K562 (cell line): ENCODE measurements around the gene ARHGAP9. TPM values are rescaled to one million over a fixed set of nuclear protein-coding genes. Genes with fewer than 3 reads are reported as not detected.

Source experiments
- CBX1 ChIP-seq: sonication (generic); IDR thresholded peaks from 2 replicates; pipeline ENCODE4 v1.6.1; 2016; ENCODE audit warnings: antibody characterized with exemption, low read depth, mild to moderate bottlenecking
- CREM ChIP-seq: IDR thresholded peaks from 2 replicates; pipeline ENCODE4 v1.6.1; 2014; ENCODE audit warnings: antibody characterized with exemption, low read depth
- CTCF ChIP-seq, 3 experiments: IDR thresholded peaks in 2 of 3; conservative IDR thresholded peaks in 1 of 3; 2 replicates each; pipeline ENCODE4 v1.5.1; 2011 to 2012; ENCODE audit warnings: low read length in 3 of 3, mild to moderate bottlenecking in 3 of 3, control low read depth in 2 of 3, improper control_type of control experiment in 1 of 3, inconsistent platforms in 1 of 3, low read depth in 1 of 3, mixed read lengths in 1 of 3, moderate library complexity in 1 of 3; ENCODE audit not compliant: insufficient read depth in 2 of 3
- E2F1 ChIP-seq: sonication (generic); formaldehyde crosslinking; IDR thresholded peaks from 2 replicates; pipeline ENCODE4 v1.8.1; 2023; ENCODE audit warnings: mild to moderate bottlenecking, missing genetic modification reagents, moderate library complexity
- HDAC2 ChIP-seq: fragments of 450-650 bp; IDR thresholded peaks from 2 replicates; pipeline ENCODE4 v1.6.1; 2016; ENCODE audit warnings: mild to moderate bottlenecking
- HDAC6 ChIP-seq: IDR thresholded peaks from 2 replicates; pipeline ENCODE4 v1.6.1; 2012; ENCODE audit warnings: low read depth, mild to moderate bottlenecking, control low read depth, inconsistent platforms, low read length, moderate library complexity
- HINFP ChIP-seq: fragments of 450-650 bp; conservative IDR thresholded peaks from 2 replicates; pipeline ENCODE4 v1.6.1; 2016; ENCODE audit warnings: missing genetic modification characterization, low read depth, mild to moderate bottlenecking, control low read depth, missing compliant biosample characterization
- KLF16 ChIP-seq: IDR thresholded peaks from 2 replicates; pipeline ENCODE4 v1.6.1; 2016; ENCODE audit warnings: antibody characterized with exemption
- MBD1 ChIP-seq: fragments of 250-450 bp; sonication (Bioruptor Pico); IDR thresholded peaks from 2 replicates; pipeline ENCODE4 v1.8.0; 2022; ENCODE audit warnings: inconsistent platforms
- SAFB ChIP-seq: fragments of 200-400 bp; formaldehyde crosslinking; IDR thresholded peaks from 2 replicates; pipeline ENCODE4 v1.6.1; 2017; ENCODE audit warnings: low read depth, low read length, borderline replicate concordance
- SIN3B ChIP-seq: fragments of 450-650 bp; IDR thresholded peaks from 2 replicates; pipeline ENCODE4 v1.6.1; 2017; ENCODE audit warnings: low read depth, mild to moderate bottlenecking, moderate library complexity
- STAG1 ChIP-seq: sonication (generic); formaldehyde crosslinking; IDR thresholded peaks from 2 replicates; pipeline ENCODE4 v1.5.0; 2020; ENCODE audit warnings: missing genetic modification reagents, borderline replicate concordance
- TCFL5 ChIP-seq: fragments of 250-450 bp; sonication (Bioruptor Pico); conservative IDR thresholded peaks from 2 replicates; pipeline ENCODE4 v1.6.1; 2021; ENCODE audit warnings: mild to moderate bottlenecking, moderate library complexity, matching md5 sums
- ZNF24 ChIP-seq: fragments of 450-650 bp; IDR thresholded peaks from 2 replicates; pipeline ENCODE4 v1.6.1; 2016
- ZNF395 ChIP-seq: fragments of 200-800 bp; sonication (Bioruptor generic); IDR thresholded peaks from 2 replicates; pipeline ENCODE4 v1.6.1; 2017; ENCODE audit warnings: missing genetic modification characterization, missing compliant biosample characterization
- ZNF561 ChIP-seq: fragments of 450-650 bp; formaldehyde crosslinking; conservative IDR thresholded peaks from 2 replicates; pipeline ENCODE4 v1.4.0; 2020; ENCODE audit warnings: mild to moderate bottlenecking, moderate library complexity
- polyA plus RNA-seq, 8 experiments: library from polyadenylated mRNA; depleted of rRNA in 4 of 8; stranded (reverse) in 5 of 8; unstranded in 3 of 8; fragments of >200 nt; fragmentation: Nextera tagmentation in 2 of 8; fragmentation: Illumina TruSeq in 1 of 8; extraction: Ambion mirVana in 2 of 8; extraction: Trizol in 1 of 8; gene quantifications; 2 replicates each; pipeline versions ENCODE4 v1.2.1 to v1.2.3, GENCODE V29; 2011 to 2014; ENCODE audit warnings: inconsistent platforms in 1 of 8, missing spikeins in 1 of 8
- total RNA-seq, 7 experiments: library from RNA; depleted of rRNA in 6 of 7; stranded (reverse); fragments of >200 nt in 6 of 7; fragmentation: Illumina TruSeq in 2 of 7; extraction: Trizol in 2 of 7; gene quantifications; 2 replicates each; pipeline versions ENCODE4 v1.2.1 to v1.2.3, GENCODE V29; 2011 to 2021; ENCODE audit warnings: low replicate concordance in 1 of 7

The ARHGAP9 gene
- total and polyA plus RNA-seq, 9 of the 15 experiments (the other 6 are each of a cell fraction or from before 2014, with no cell fraction given): 1.5 to 10.2 (median 5.1) TPM

GRCh38 chr12:57491393-57492280, 12.0 kb upstream of the ARHGAP9 start (continued):
- no peak for TF ChIP-seq HDAC6
- TF ChIP-seq HINFP (tag): no peak
- no peak for TF ChIP-seq SAFB
- no peak for TF ChIP-seq E2F1 (CRISPR knock-in tag)
- TF ChIP-seq CREM: 0 out of 2 replicates have a peak, but pooled peaks have one; percentile 7
- TF ChIP-seq TCFL5 (CRISPR knock-in tag): no peak
- no peak for TF ChIP-seq CBX1
- no peak for TF ChIP-seq SIN3B
- TF ChIP-seq HDAC2: no peak
- no peak for TF ChIP-seq MBD1 (CRISPR knock-in tag)
- TF ChIP-seq STAG1: no peak
- TF ChIP-seq ZNF395 (CRISPR knock-in tag): no peak
- no peak for TF ChIP-seq ZNF561 (CRISPR knock-in tag)
- peak; percentile 14 to 30 (median 30); a peak in 2 of 6 replicates for TF ChIP-seq CTCF (IDR thresholded peaks at IDR 0.05 in 2 of 3, conservative IDR thresholded peaks at IDR 0.05 in 1 of 3; ENCODE audit: insufficient read depth in 2 of 3, low read depth in 1 of 3, low read length in 3 of 3)
- no peak for TF ChIP-seq KLF16
- no peak for TF ChIP-seq ZNF24
